Measurements from ENCODE around the gene SLC45A1. TPM values are rescaled to one million over a fixed set of nuclear protein-coding genes. Genes with fewer than 3 reads are reported as not detected.

Gene SLC45A1
- total and polyA plus RNA-seq, 2 of the 4 experiments (the other 2 are of a cell fraction), result 0.72 to 3.9 TPM

DNA sequence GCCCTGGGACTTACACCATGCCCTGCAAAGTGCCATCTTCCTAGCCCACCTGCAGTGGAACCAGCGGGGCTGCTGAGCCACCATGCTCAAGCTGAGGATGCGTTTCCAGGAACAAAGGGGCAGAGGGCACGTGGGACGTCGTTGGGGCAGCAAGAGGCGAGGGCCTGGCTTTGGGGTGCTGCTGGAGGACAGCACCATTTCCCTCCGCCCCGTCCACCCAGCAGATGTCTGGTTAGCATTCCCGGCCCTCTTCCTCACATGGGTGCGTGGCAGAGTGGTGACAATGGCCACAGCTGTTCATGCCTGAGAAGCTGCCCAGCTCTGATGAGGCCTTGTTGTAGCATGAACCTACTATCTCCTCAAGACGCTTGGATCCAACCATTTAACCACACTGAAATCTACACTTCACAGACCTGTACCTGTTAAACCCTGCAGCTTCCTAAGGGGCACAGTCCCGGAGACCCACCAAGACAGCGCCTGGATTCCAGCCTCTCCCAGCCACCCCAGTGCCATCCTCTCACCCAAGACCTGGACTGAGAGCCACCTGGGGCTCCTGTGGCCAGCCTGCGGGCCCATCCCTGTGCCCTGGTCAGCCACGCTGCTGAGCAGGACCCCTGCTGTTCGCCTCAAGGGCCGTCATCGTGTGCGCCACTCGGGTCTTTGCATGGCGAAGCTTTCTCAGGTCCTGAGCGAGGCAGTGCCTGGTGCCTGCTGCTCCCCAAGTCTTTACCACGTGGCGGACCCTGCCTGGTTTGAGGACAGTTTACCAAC is 33.2 kb downstream of the SLC45A1 start:
- H4K8ac ChIP-seq (ENCODE audit: low read depth in 2 of 2, low read length in 2 of 2), result peak overlapping the region in 1 of 2 experiments; percentile 52; a peak in 1 of 4 replicates
- ATAC-seq (ENCODE audit: low read depth), result no peak
- H3K23ac ChIP-seq (ENCODE audit: low read depth, low read length), result no peak overlapping the region
- intact Hi-C loops (cut with micrococcal nuclease), result no loop called here
- WGBS, 2 experiments (ENCODE audit: extremely low coverage in 2 of 2, insufficient read length in 1 of 2), result 90% methylated on average over 22 of the region's 24 CpGs; no CpG with 5 or more reads in 1 of the 2 experiments
- H2AFZ ChIP-seq (replicated peaks; ENCODE audit: low read length, poor library complexity), result peak overlapping the region; percentile 19
- in situ Hi-C loops (cut with MboI; ENCODE audit: low sequenced_read_pairs), result loop anchor here (5.0 kb wide), 1 partner anchor 374 kb away; no protein-coding TSS in a partner anchor
- DNase-seq, result no peak
- no peaks in the 10 kb centered on the region for H3K9me3 ChIP-seq (ENCODE audit: control insufficient read depth, insufficient read depth, low read length)
- H4K5ac ChIP-seq (ENCODE audit: low read depth, low read length), result no peak overlapping the region
- 0 out of 2 replicates have a peak overlapping the region, but pooled peaks have one; percentile 53 for H2AK5ac ChIP-seq (ENCODE audit: low read depth, low read length)
- H3K18ac ChIP-seq (ENCODE audit: low read depth, low read length), result no peak overlapping the region
- H3K27me3 ChIP-seq (ENCODE audit: control insufficient read depth, insufficient read depth, low read length), result no peaks in the 10 kb centered on the region
- no peak overlapping the region for H3K4me2 ChIP-seq (ENCODE audit: low read depth, low read length)
- no peak overlapping the region for H3K27ac ChIP-seq (ENCODE audit: insufficient read depth, low read length)
- ChIA-PET POLR2A (ENCODE audit: unreplicated experiment) (no interaction called here), CTCF (interaction anchor here (0.6 kb wide), 1 partner anchor 188 kb away, joined by 3 read pairs; no protein-coding TSS in a partner anchor)
- H3K4ac ChIP-seq (ENCODE audit: low read depth, low read length), result peak overlapping the region; percentile 17; the same call in 1 of the 2 replicates
- peaks cover 34% of the 10 kb centered on the region for H3K36me3 ChIP-seq (ENCODE audit: control insufficient read depth, insufficient read depth, low read length)
- peaks cover 6 to 27% of the 10 kb centered on the region in 2 experiments; a peak in 3 of 4 replicates for H3K79me1 ChIP-seq (ENCODE audit: low read depth in 1 of 2, low read length in 2 of 2)
- H2AK9ac ChIP-seq (replicated peaks; ENCODE audit: low read depth, low read length, poor library complexity), result peak overlapping the region; percentile 77
- BruUV-seq (replicated peaks), result no TSS peak
- no peak overlapping the region for H2BK5ac ChIP-seq (ENCODE audit: low read depth, low read length, poor library complexity, severe bottlenecking)
- H3K4me1 ChIP-seq (ENCODE audit: control insufficient read depth, insufficient read depth, low read length), result peaks cover 13% of the 10 kb centered on the region
- no peak overlapping the region for H3K4me3 ChIP-seq (ENCODE audit: insufficient read depth, low read depth, low read length)
- H3K14ac ChIP-seq (replicated peaks; ENCODE audit: low read depth, low read length), result no peak overlapping the region
- no peak overlapping the region for H2BK15ac ChIP-seq (ENCODE audit: low read depth, low read length)
- H2BK120ac ChIP-seq (ENCODE audit: low read depth, low read length), result no peak overlapping the region
- no peak overlapping the region for H2BK20ac ChIP-seq (ENCODE audit: low read depth, low read length)
- H4K20me1 ChIP-seq (ENCODE audit: insufficient read depth, low read length), result peaks cover 12% of the 10 kb centered on the region; the same call in 1 of the 2 replicates
- dilution Hi-C loops (cut with HindIII; ENCODE audit: low sequenced_read_pairs, unreplicated experiment), result no loop called here
- H3K9ac ChIP-seq (ENCODE audit: low read depth, low read length), result no peak overlapping the region
- H3K56ac ChIP-seq (ENCODE audit: extremely low read depth, insufficient read depth, low read length), result no peak overlapping the region
- H4K91ac ChIP-seq (ENCODE audit: insufficient read depth, low read depth, low read length), result no peak overlapping the region; the same call in 1 of the 2 replicates
- H3K9me1 ChIP-seq (ENCODE audit: insufficient read depth, low read length), result peaks cover 3% of the 10 kb centered on the region; the same call in 1 of the 2 replicates
- TF ChIP-seq MAZ (IDR thresholded peaks at IDR 0.05; ENCODE audit: borderline replicate concordance, low read depth, low read length), result no peak
- no peak for TF ChIP-seq BHLHE40 (IDR thresholded peaks at IDR 0.05; ENCODE audit: low read depth, low read length)
- TF ChIP-seq RCOR1 (IDR thresholded peaks at IDR 0.05; ENCODE audit: insufficient replicate concordance, low read length), result no peak
- no peak for TF ChIP-seq NFE2L2 (IDR thresholded peaks at IDR 0.05; ENCODE audit: low read depth, low read length)
- no peak for TF ChIP-seq FOS (IDR thresholded peaks at IDR 0.05; ENCODE audit: low read depth, low read length)
- no peak for TF ChIP-seq CEBPB (IDR thresholded peaks at IDR 0.05; ENCODE audit: low read depth, low read length)
- TF ChIP-seq MAFK (IDR thresholded peaks at IDR 0.05; ENCODE audit: low read depth, low read length), result no peak
- TF ChIP-seq SMC3 (IDR thresholded peaks at IDR 0.05; ENCODE audit: low read depth, low read length), result no peak
- TF ChIP-seq CTCF (conservative IDR thresholded peaks at IDR 0.05; ENCODE audit: low read depth, low read length), result no peak
- no peak for TF ChIP-seq RFX5 (IDR thresholded peaks at IDR 0.05; ENCODE audit: low read depth, low read length)
- no peak for TF ChIP-seq CHD1 (IDR thresholded peaks at IDR 0.05; ENCODE audit: low read depth, low read length)
- TF ChIP-seq USF2 (IDR thresholded peaks at IDR 0.05; ENCODE audit: low read depth, low read length), result no peak
- TF ChIP-seq POLR2A (IDR thresholded peaks at IDR 0.05; ENCODE audit: low read depth, low read length), result no peak
- TF ChIP-seq MXI1 (IDR thresholded peaks at IDR 0.05; ENCODE audit: borderline replicate concordance, low read depth, low read length), result no peak

Measured in IMR-90 (cell line).